Measurements from ENCODE around the gene SAE1.

GRCh38 chr19:47093254-47093653, 37.4 kb upstream of the SAE1 start:
- TF ChIP-seq CTCF (IDR thresholded peaks at IDR 0.05): no peak
- TF ChIP-seq POLR2A (IDR thresholded peaks at IDR 0.05): no peak
